Spleen (tissue), 11 donors: ENCODE results near the gene PRPF4. TPM values are rescaled to one million over a fixed set of nuclear protein-coding genes. Genes with fewer than 3 reads are reported as not detected.

Experiments
- DNase-seq: peaks from one replicate; pipeline ENCODE4 v3.0.0-alpha.2; 2020
- H3K27ac ChIP-seq, 8 donors: fragments of 200-600 bp; sonication (generic) in 7 of 8; 1 replicate in 4 of 8; 2 replicates in 4 of 8; pipeline versions ENCODE4 v1.5.0 to v1.8.0; 2016 to 2021; ENCODE audit warnings: inconsistent platforms in 4 of 8, mild to moderate bottlenecking in 4 of 8, moderate library complexity in 1 of 8
- H3K27me3 ChIP-seq, 7 donors: fragments of 200-600 bp; sonication (generic) in 6 of 7; replicated peaks in 1 of 7; 1 replicate in 4 of 7; 2 replicates in 3 of 7; pipeline versions ENCODE4 v1.5.0 to v1.8.0; 2016 to 2021; ENCODE audit warnings: inconsistent platforms in 3 of 7, mild to moderate bottlenecking in 1 of 7
- H3K36me3 ChIP-seq, 6 donors: fragments of 200-600 bp; sonication (generic) in 5 of 6; 1 replicate in 4 of 6; 2 replicates in 2 of 6; pipeline versions ENCODE4 v1.5.0 to v1.8.0; 2016 to 2021; ENCODE audit warnings: inconsistent platforms in 2 of 6
- H3K4me1 ChIP-seq, 6 donors: fragments of 200-600 bp; sonication (generic) in 5 of 6; 1 replicate in 3 of 6; 2 replicates in 3 of 6; pipeline versions ENCODE4 v1.5.0 to v1.8.0; 2016 to 2021; ENCODE audit warnings: inconsistent platforms in 3 of 6
- H3K4me3 ChIP-seq, 8 donors: fragments of 200-600 bp; sonication (generic) in 7 of 8; 1 replicate in 4 of 8; 2 replicates in 4 of 8; pipeline versions ENCODE4 v1.5.0 to v1.8.0; 2016 to 2021; ENCODE audit warnings: inconsistent platforms in 4 of 8, mild to moderate bottlenecking in 4 of 8, moderate library complexity in 2 of 8
- H3K9me3 ChIP-seq, 8 donors: fragments of 200-600 bp; sonication (generic) in 7 of 8; 1 replicate in 4 of 8; 2 replicates in 4 of 8; pipeline versions ENCODE4 v1.5.0 to v1.8.0; 2016 to 2021; ENCODE audit warnings: inconsistent platforms in 4 of 8
- CTCF ChIP-seq, 11 experiments: fragments of 200-600 bp in 7 of 11; fragments of 450-650 bp in 4 of 11; sonication (generic) in 4 of 11; IDR thresholded peaks in 8 of 11; conservative IDR thresholded peaks in 3 of 11; 1 replicate in 7 of 11; 2 replicates in 4 of 11; pipeline versions ENCODE4 v1.4.0 to v1.8.0; 2016 to 2021; ENCODE audit warnings: antibody characterized with exemption in 11 of 11, inconsistent platforms in 4 of 11, mild to moderate bottlenecking in 1 of 11
- POLR2A ChIP-seq, 3 donors: fragments of 450-650 bp; IDR thresholded peaks; one replicate each; pipeline ENCODE4 v1.5.1; 2017; ENCODE audit warnings: antibody characterized with exemption in 3 of 3, mild to moderate bottlenecking in 1 of 3
- POLR2AphosphoS5 ChIP-seq, 3 donors: sonication (generic); formaldehyde crosslinking; IDR thresholded peaks; one replicate each; pipeline ENCODE4 v1.5.1; 2017; ENCODE audit warnings: antibody characterized with exemption in 3 of 3
- WGBS, 5 donors: extraction: QIAGEN DNeasy Blood & Tissue Kit in 3 of 5; methylation state at CpG; one replicate each; pipeline versions ENCODE4 v1.1.5 to v1.1.7; 2013 to 2018; 5-methylcytosine and 5-hydroxymethylcytosine counted together
- intact Hi-C: fragments of 100-400 bp; cut with DNase I; formaldehyde crosslinking; loops from one replicate; pipeline ENCODE4 v1.15.0; 2023; ENCODE audit warnings: low total_unique reads
- polyA plus RNA-seq, 3 donors: library from polyadenylated mRNA; stranded (reverse); fragments of 200-250 nt; gene quantifications; one replicate each; pipeline ENCODE4 v1.2.1, GENCODE V29; 2013
- total RNA-seq, 7 donors: library from RNA; depleted of rRNA in 3 of 7; stranded (reverse); fragments of >200 nt in 3 of 7; fragmentation: NEBNext Ultra II Directional in 4 of 7; extraction: Animal tissue kit (Norgen Biotek cat#: 25700) in 4 of 7; gene quantifications; one replicate each; pipeline versions ENCODE4 v1.1.0 to v1.2.1, GENCODE V29; 2016 to 2021
- donor health status: healthy with polysubstance abuse.
- donor health status: DM: no; HTN: no; CAD: no; lungs with moderate emphysema.
- donor health status: DM: no; HTN: no; CAD: no.
- donor health status: Bipolar disorder and iron deficiency.
- donor health status: healthy.
- donor health status: DM: no; HTN: no; CAD: no.
- donor health status: DM: yes; HTN: yes; CAD: no.

The PRPF4 gene
- total and polyA plus RNA-seq, 10 donors: 7.7 to 20.2 (median 16.9) TPM

GRCh38 chr9:113317777-113318176 is 42.3 kb downstream of the PRPF4 start:
- H3K9me3 ChIP-seq: no peaks in the 10 kb centered on the region
- DNase-seq: no peak
- intact Hi-C loops: no loop called here
- no peak overlapping the region for H3K27ac ChIP-seq
- H3K36me3 ChIP-seq: peaks cover 0 to 18% (median 0%) of the 10 kb centered on the region in 6 donors
- WGBS, 5 donors: 78 to 92% (median 86%) methylated on average over 2 of the region's 2 CpGs
- no peaks in the 10 kb centered on the region for H3K27me3 ChIP-seq
- no peaks in the 10 kb centered on the region for H3K4me1 ChIP-seq
- no peak for TF ChIP-seq POLR2AphosphoS5 (IDR thresholded peaks at IDR 0.05)
- no peak for TF ChIP-seq POLR2A (IDR thresholded peaks at IDR 0.05)
- no peak overlapping the region for H3K4me3 ChIP-seq

DNA sequence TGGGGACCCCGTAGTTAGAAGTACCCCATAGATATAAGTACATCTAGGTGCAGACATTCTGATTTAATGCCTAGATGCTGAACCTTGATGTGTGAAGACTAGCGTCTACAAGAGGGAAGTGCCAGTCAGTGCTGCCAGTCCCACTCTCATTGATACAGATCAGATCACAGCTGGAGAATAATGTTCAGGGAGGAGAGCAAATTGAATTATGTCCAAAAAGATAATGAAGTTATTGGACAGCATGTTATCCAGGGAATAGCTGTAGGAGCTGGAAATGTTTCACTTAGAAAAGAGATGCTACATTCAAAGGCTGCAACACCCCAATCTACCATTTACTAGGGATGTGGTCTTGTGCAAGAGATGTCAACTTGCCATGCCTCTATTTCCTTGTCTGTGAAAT is 43.6 kb downstream of the PRPF4 start:
- no peaks in the 10 kb centered on the region for H3K4me1 ChIP-seq
- no peak for TF ChIP-seq POLR2AphosphoS5 (IDR thresholded peaks at IDR 0.05)
- TF ChIP-seq CTCF (IDR thresholded peaks at IDR 0.05 in 8 of 11, conservative IDR thresholded peaks at IDR 0.05 in 3 of 11): no peak
- TF ChIP-seq POLR2A (IDR thresholded peaks at IDR 0.05): no peak
- no peaks in the 10 kb centered on the region for H3K9me3 ChIP-seq
- no peak overlapping the region for H3K27ac ChIP-seq
- H3K36me3 ChIP-seq: peaks cover 0 to 18% (median 0%) of the 10 kb centered on the region in 6 donors
- no peak overlapping the region for H3K4me3 ChIP-seq
- WGBS, 5 donors: 68 to 98% (median 86%) methylated on average over 2 of the region's 2 CpGs
- DNase-seq: no peak
- no peaks in the 10 kb centered on the region for H3K27me3 ChIP-seq
- intact Hi-C loops: no loop called here

DNA sequence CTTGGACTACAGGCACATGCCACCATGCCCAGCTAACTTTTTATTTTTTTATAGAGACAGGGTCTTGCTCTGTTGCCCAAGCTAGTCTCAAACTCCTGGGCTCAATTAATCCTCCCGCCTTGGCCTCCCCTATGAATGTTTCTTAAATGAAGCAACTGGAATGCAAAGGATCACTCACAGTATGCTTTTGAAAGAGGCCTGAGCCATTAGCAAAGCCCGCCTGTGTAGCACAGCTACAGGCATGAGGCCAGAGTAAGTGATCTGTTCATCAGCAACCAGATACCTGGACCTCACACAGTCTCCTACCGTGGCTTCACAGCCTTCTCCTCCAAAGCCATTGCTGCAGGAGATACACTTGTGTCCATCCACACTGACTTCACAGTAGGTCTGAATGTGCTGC is 44.6 kb downstream of the PRPF4 start:
- intact Hi-C loops: no loop called here
- H3K27ac ChIP-seq: no peak overlapping the region
- TF ChIP-seq POLR2A (IDR thresholded peaks at IDR 0.05) (no peak), CTCF (IDR thresholded peaks at IDR 0.05 in 8 of 11, conservative IDR thresholded peaks at IDR 0.05 in 3 of 11) (no peak), POLR2AphosphoS5 (IDR thresholded peaks at IDR 0.05) (no peak)
- DNase-seq: no peak
- no peaks in the 10 kb centered on the region for H3K9me3 ChIP-seq
- 82 to 97% (median 93%) methylated on average over 3 of the region's 3 CpGs for WGBS, 5 donors
- no peaks in the 10 kb centered on the region for H3K27me3 ChIP-seq
- no peak overlapping the region for H3K4me3 ChIP-seq
- H3K36me3 ChIP-seq: peaks cover 0 to 18% (median 0%) of the 10 kb centered on the region in 6 donors
- no peaks in the 10 kb centered on the region for H3K4me1 ChIP-seq

GRCh38 chr9:113322671-113323070 is 47.2 kb downstream of the PRPF4 start:
- Histone ChIP-seq H3K4me3 (no peak overlapping the region), H3K27ac (no peak overlapping the region), H3K36me3 (peaks cover 0 to 18% (median 0%) of the 10 kb centered on the region in 6 donors), H3K27me3 (no peaks in the 10 kb centered on the region), H3K4me1 (no peaks in the 10 kb centered on the region), H3K9me3 (no peaks in the 10 kb centered on the region)
- no peak for TF ChIP-seq POLR2A (IDR thresholded peaks at IDR 0.05)
- TF ChIP-seq POLR2AphosphoS5 (IDR thresholded peaks at IDR 0.05): no peak
- no peak for TF ChIP-seq CTCF (IDR thresholded peaks at IDR 0.05 in 8 of 11, conservative IDR thresholded peaks at IDR 0.05 in 3 of 11)
- intact Hi-C loops: no loop called here
- DNase-seq: no peak
- WGBS, 5 donors: 85 to 93% (median 87%) methylated on average over 6 of the region's 6 CpGs

GRCh38 chr9:113326230-113326629 is 50.8 kb downstream of the PRPF4 start:
- intact Hi-C loops: no loop called here
- Histone ChIP-seq H3K9me3 (no peaks in the 10 kb centered on the region), H3K4me1 (no peaks in the 10 kb centered on the region), H3K4me3 (no peak overlapping the region), H3K27ac (no peak overlapping the region), H3K27me3 (no peaks in the 10 kb centered on the region), H3K36me3 (no peaks in the 10 kb centered on the region)
- no peak for TF ChIP-seq POLR2AphosphoS5 (IDR thresholded peaks at IDR 0.05)
- no peak for TF ChIP-seq CTCF (IDR thresholded peaks at IDR 0.05 in 8 of 11, conservative IDR thresholded peaks at IDR 0.05 in 3 of 11)
- no peak for TF ChIP-seq POLR2A (IDR thresholded peaks at IDR 0.05)
- no peak for DNase-seq
- 88 to 97% (median 93%) methylated on average over 4 of the region's 4 CpGs for WGBS, 5 donors
